ENCODE results near the gene COMMD2.
A peak's percentile ranks its signal among the peaks of the same experiment; 100 is the strongest.

COMMD2 gene

DNA sequence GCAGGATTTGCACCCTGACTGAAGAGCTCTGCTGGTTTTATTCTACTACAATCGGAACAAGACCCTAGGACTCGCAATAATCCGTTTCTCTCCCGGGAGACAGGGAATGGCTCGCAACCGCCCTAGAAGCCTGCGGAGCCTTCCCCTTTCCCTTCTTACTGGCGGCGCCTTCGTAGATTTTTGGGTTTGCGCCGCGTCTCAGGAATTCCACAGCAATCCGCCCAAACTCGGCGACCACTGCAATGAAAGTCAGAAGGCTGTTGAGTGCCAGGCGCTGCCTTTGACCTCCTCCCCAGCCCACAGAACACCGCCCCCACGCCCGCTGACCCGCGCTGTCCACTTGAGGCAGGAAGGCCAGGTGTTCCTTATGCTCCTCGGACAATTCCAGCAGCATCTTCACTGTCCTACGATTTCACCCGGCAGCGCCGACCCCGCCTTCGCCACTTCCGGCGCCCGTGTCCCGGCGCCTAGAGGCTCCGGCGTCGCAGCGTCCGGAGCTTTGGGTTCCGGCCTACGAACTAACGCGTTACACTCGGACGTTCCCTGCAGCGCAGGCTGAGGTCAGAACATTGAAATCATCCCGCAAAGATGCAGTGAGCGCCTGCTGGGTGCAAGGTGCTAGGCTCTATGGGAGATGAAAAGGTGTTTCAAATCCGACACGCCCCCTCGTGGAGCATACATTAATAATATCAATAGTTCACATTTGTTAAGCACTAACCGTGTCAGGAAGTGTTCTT is at the start of gene COMMD2:
TSS of gene COMMD2 (minus strand) at position 439 of the 737 bp plus-strand sequence. CDS start at position 394, 45 bp downstream.
- DNase-seq (ENCODE audit: low spot score), result peak; percentile 76

GRCh38 chr3:149801639-149802038 is 49.4 kb upstream of the COMMD2 start:
- no peak for DNase-seq (ENCODE audit: low spot score)

- DNase-seq (ENCODE audit: low spot score), result no peak
Measured at GRCh38 chr3:149801195-149801594, 48.9 kb upstream of the COMMD2 start.

DNA sequence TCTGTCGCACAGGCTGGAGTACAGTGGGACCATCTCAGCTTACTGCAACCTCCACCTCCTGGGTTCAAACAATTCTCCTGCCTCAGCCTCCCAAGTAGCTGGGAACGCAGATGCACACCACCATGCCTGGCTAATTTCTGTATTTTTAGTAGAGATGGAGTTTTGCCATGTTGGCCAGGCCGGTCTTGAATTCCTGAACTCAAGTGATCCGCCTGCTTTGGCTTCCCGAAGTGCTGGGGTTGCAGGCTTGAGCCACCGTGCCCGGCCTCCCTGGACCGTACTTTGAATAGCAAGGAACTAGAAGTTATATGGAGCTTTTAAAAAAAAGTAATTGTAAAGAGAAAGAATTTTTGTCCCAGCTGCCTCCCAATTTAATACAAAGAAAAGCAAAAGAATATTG is 48.4 kb upstream of the COMMD2 start:
- no peak for DNase-seq (ENCODE audit: low spot score)

- no peak for DNase-seq (ENCODE audit: low spot score)
Measured at GRCh38 chr3:149796026-149796425, 43.7 kb upstream of the COMMD2 start.

- DNase-seq (ENCODE audit: low spot score), result no peak
Measured at GRCh38 chr3:149792452-149793270, 40.4 kb upstream of the COMMD2 start, which contains the start of gene ANKUB1. Gene ANKUB1 (minus strand): TSS chr3:149792554. CDS start chr3:149792366, 188 bp downstream.

DNA sequence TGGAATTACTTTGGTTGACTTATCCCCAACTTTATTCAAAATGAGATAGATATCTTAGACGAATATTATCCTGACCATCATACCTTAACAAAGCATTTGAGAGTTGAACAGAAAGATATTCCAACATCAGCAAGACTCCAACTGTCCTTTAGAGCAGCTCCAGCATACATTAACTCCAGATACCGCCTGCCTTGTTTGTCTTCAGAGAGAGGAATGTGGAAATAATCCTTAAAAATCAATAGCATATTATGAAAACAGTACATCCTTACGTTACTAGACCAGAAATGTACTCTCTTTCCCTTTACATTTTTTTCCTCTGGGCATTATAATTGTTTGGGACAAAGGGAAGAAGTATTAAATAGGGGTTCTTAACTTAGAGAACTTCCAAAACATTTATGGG is 38.4 kb upstream of the COMMD2 start:
- no peak for DNase-seq (ENCODE audit: low spot score)

DNA sequence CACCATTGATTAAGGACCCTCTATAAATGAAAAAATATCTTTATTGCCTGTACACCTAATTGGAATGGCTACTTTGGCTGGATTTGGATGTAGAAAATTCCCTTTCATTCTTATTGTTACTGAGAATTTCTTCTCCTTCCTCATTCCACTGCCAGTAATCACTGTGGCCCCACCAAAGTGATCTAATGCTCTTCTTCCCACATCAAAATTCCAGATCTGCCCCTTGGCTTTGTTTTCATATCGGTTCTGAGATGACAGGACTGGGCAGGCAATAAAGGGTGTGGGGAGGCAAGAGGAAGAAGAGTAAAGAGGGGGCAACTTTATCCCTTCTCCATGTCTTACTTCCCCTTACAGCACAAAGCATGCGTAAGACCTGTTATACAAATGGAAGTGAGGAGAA is 38.0 kb upstream of the COMMD2 start:
- no peak for DNase-seq (ENCODE audit: low spot score)

DNA sequence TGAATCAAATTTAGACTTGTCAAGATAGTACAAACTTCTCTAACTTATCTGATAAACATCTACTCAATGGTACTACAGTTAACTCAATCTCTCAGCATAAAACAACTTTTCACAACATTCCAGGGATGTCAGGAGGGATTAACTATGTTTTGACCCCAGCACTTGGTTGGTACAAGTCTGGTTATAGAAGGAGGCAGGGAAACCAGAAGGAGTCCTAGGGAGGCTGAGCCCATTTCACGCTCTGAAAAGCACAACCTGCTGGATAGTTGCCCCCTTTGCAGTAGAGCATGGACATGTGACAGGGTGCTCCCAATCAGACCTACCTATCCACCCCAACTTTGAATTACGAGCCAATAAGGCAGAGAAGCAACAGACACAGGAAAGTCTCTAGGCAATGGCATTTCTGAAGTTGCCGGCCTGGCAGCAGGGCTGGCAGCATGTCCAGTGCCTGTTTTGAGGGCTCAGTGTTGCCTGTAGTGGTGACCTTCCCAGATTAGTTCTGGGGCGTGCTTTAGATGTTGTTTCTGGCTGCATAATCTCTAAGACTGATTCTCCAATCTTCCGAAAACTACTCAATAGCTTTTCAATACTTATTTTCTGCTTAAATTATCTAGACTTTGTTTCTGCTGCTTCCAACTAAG is 31.9 kb upstream of the COMMD2 start:
- DNase-seq (ENCODE audit: low spot score), result no peak

DNA sequence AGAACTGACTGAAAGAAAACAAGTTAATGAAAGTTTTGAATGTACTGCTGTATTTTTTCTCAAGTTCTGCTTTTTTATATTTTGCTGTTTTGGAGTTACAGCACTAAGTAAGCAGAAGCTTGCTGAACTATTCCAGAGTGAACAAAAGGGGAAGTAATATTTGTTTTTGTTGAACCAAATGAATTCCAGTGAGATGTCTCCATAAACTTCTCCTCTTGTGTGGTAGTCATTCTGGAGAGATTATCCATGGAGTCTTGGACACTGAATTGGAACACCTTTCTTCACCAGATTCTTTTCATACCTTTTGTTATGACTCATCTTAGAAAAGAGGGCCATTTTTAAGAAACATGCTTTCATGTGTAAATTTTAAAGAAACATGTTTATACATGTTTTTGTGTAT is 31.3 kb upstream of the COMMD2 start:
- DNase-seq (ENCODE audit: low spot score), result no peak

DNA sequence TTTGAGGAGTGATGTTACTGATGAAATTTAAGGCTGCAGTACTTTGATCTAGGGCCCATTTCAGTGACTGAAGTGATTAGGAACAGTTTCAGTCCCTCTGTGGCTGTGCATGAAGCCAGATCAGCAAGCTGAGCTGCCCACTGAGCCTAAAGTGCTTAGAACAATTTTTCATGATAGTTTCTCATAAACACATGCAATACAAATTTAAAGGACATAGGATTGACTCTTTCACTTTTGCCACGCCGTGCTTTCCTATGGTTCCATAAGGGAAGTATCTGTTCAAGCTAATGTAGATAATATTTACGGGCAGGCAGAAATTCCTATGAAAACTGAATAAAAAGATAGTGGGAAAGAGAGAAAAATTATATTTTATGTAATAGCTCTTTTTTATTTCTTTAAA is 29.5 kb upstream of the COMMD2 start:
- DNase-seq (ENCODE audit: low spot score), result no peak

DNA sequence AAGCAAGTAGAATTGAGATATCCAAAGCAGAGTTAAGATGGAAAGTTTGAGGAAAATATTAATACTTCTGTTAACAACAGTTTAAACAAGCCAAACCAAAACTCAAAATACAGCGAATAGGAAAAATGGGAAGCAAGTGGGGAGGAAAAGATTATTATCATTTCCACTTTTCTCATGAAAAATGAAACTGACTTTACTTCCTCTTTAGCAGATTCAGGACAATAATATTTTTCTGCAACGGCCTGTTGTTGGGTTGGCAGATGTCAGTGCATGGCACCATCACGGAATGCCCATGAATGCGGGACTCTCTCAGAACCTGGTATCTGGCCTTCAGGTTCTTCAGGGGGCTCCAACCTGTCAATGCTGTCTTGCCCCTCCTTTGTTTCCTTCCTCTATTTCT is 28.9 kb upstream of the COMMD2 start:
- no peak for DNase-seq (ENCODE audit: low spot score)

DNA sequence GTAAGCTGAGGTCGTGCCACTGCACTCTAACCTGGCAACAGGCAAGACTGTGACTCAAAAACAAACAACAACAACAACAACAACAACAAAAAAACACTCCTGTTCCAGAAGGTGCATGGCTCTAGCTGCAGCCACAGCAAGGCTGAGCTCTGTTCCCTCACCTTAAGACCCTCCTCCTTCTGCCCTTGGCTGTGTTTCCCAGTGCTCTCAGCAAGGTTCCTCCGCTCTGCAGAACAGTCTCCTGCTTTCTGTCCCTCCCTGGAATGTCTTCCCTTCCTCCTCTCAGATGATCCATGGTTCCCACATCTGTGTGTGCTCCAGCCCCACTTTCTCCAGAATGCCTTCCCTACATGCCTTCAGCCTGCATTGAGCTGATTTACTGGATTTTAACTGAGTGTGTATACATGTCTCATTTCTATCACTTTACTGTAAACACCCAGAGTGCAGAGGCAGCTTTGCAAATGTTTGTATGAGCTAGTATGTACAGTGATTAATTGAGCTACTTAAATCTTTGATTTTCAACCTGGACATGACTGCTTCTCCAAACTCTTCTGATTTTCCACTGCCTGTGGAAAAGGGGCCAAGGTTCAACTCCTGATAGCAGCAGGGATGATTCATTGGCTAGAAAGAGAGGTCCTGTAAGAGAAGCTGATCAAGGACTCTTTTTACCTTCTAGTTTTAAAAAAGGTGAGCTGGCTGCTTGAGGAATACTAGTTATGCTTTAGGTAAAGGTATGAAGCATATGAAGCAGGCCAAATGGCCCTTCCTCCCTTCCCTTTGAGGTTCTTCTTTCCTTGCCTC is 25.3 kb upstream of the COMMD2 start:
- no peak for DNase-seq (ENCODE audit: low spot score)

DNA sequence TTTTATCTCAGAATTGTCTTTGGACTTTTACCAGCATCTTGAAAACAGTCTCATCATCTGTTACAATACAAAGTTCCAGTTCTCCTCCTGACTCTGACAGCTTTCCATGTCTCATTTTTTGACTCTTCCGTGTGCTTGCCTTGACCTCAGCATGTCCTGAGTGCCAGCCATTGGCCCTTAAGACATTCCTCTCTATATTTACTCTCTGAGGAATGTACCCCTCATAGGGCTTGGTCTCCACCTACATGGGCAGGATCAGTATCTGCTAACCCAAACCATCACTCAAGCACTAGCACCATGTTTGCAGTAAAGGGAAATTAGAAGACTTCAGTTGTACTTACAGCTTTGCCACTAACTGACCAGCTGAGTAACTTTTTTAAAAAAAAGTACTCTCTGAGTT is 23.9 kb upstream of the COMMD2 start:
- no peak for DNase-seq (ENCODE audit: low spot score)

GRCh38 chr3:149772861-149773260 is 20.6 kb upstream of the COMMD2 start:
- DNase-seq (ENCODE audit: low spot score), result no peak

DNA sequence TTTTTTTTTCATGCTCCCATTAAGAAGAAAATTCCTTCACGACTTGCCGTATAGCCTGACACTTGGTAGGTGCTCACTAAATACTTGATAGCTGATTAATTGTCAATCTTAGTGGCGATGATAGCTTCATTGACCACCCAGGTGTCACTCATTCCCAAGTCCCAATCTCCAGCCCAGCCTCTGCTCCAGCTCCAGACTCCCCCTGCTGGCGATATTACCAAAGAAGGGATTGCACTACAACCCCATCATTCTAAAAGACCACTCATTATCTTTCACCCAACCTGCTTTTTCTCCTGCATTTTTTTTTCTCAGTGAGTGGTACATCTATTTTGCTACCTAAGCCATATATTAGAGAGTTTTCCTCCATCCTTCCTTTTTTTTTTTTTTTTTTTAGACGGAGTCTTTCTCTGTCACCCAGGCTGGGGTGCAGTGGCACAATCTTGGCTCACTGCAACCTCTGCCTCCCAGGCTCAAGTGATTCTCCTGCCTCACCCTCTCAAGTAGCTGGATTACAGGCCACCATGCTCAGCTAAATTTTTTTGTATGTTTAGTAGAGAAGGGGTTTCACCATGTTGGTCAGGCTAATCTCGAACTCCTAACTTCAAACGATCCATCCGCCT is 19.5 kb upstream of the COMMD2 start:
- peak; percentile 41 for DNase-seq (ENCODE audit: low spot score)

GRCh38 chr3:149770246-149770645 is 18.0 kb upstream of the COMMD2 start:
- no peak for DNase-seq (ENCODE audit: low spot score)

GRCh38 chr3:149768704-149769103 is 16.4 kb upstream of the COMMD2 start:
- no peak for DNase-seq (ENCODE audit: low spot score)

DNA sequence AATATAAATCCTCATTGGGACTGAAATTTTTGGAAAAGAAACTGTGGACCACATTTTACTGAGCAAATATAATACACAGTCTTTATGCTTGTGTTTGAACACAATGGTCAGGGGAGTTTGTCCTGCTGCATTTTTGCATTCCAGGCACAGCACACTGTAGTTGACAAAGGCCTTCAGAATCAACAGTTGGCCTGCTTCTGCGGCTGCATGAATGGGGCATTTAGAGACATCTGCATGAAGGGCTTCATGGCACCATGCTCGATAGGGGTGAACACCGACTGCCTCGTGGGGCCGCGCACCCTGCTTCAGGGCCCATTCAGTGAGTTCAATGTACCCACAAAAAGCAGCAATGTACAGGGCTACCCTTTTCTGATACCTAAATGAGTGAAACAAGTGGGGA is 15.4 kb upstream of the COMMD2 start:
- no peak for DNase-seq (ENCODE audit: low spot score)

- DNase-seq (ENCODE audit: low spot score), result no peak
Measured at GRCh38 chr3:149765762-149766334, 13.6 kb upstream of the COMMD2 start.

- DNase-seq (ENCODE audit: low spot score), result no peak
Measured at GRCh38 chr3:149764302-149764701, 12.0 kb upstream of the COMMD2 start.

Data from hematopoietic multipotent progenitor cell treated with erythropoietin and hydrocortisone succinate and interleukin-3 and kit ligand, for 15 days (in vitro differentiated cells).